Mammary epithelial cell (primary cell): ENCODE measurements around the gene PEX11B.

Experiments
- EZH2 ChIP-seq: IDR thresholded peaks from 2 replicates; pipeline ENCODE4 v1.6.1; 2012; ENCODE audit warnings: low read length, inconsistent platforms, borderline replicate concordance
- TF ChIP-seq, protein P1 (sequence below), 2 donors: IDR thresholded peaks in 1 of 2; conservative IDR thresholded peaks in 1 of 2; 2 replicates each; pipeline ENCODE4 v1.5.1; 2011 to 2012; ENCODE audit warnings: inconsistent platforms in 2 of 2, low read length in 2 of 2, mild to moderate bottlenecking in 2 of 2, control low read depth in 1 of 2, low read depth in 1 of 2; ENCODE audit not compliant: insufficient read depth in 1 of 2; ENCODE audit errors: extremely low read depth in 1 of 2

DNA sequence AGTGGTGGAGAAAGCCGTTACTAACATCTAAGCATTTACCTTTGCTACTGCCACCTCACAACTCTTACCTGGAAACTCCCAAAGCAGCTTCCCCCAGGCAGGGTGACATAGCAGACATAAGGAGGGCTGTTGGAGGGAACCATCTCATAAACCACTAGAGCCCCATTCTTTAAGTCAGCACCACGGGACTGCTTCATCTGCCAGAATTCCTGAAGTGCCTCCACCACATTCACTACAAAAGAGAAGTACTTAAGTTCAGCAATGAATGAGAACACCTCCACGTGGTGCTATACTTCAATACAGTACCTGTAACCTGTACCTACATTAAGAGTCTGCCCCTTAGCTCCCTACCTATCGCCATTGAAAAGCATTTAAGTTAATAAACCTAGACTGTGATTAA lies 29.0 kb upstream of the PEX11B start:
- TF ChIP-seq, protein P1, sequence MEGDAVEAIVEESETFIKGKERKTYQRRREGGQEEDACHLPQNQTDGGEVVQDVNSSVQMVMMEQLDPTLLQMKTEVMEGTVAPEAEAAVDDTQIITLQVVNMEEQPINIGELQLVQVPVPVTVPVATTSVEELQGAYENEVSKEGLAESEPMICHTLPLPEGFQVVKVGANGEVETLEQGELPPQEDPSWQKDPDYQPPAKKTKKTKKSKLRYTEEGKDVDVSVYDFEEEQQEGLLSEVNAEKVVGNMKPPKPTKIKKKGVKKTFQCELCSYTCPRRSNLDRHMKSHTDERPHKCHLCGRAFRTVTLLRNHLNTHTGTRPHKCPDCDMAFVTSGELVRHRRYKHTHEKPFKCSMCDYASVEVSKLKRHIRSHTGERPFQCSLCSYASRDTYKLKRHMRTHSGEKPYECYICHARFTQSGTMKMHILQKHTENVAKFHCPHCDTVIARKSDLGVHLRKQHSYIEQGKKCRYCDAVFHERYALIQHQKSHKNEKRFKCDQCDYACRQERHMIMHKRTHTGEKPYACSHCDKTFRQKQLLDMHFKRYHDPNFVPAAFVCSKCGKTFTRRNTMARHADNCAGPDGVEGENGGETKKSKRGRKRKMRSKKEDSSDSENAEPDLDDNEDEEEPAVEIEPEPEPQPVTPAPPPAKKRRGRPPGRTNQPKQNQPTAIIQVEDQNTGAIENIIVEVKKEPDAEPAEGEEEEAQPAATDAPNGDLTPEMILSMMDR (conservative IDR thresholded peaks at IDR 0.05 in 1 of 2, IDR thresholded peaks at IDR 0.05 in 1 of 2; ENCODE audit: extremely low read depth in 1 of 2, insufficient read depth in 1 of 2, low read depth in 1 of 2, low read length in 2 of 2): no peak
- no peak for TF ChIP-seq EZH2
